Right hindlimb (tissue), 1 donor: ENCODE results near the gene RAPGEF2.
"Not testable (repeated sequence)": the region's sequence is repeated elsewhere in the genome, so short reads cannot be mapped to it uniquely, and the experiment has no call there.

Experiments
- DNase-seq: peaks from one replicate; pipeline ENCODE4 v3.0.0-alpha.2; 2018

RAPGEF2 gene

GRCh38 chr4:159098482-159099127, 4.3 kb upstream of the RAPGEF2 start:
- DNase-seq: no peak

GRCh38 chr4:159101988-159102621, 774 bp upstream of the RAPGEF2 start:
- no peak for DNase-seq

GRCh38 chr4:159103384-159103990, 608 bp downstream of the RAPGEF2 start:
- peak; percentile 68 for DNase-seq

- DNase-seq: no peak
Measured at GRCh38 chr4:159104694-159105414, 2.0 kb downstream of the RAPGEF2 start.

- peak; percentile 26 for DNase-seq
Measured at GRCh38 chr4:159105761-159106243, 2.9 kb downstream of the RAPGEF2 start.

- DNase-seq: no peak
Measured at GRCh38 chr4:159106636-159107035, 3.8 kb downstream of the RAPGEF2 start.

- DNase-seq: no peak
Measured at GRCh38 chr4:159107203-159107925, 4.5 kb downstream of the RAPGEF2 start.

- DNase-seq: no peak
Measured at GRCh38 chr4:159108124-159108523, 5.2 kb downstream of the RAPGEF2 start.

GRCh38 chr4:159110961-159111360, 8.1 kb downstream of the RAPGEF2 start:
- DNase-seq: no peak

- DNase-seq: no peak
Measured at GRCh38 chr4:159111416-159111815, 8.5 kb downstream of the RAPGEF2 start.

GRCh38 chr4:159113366-159113765, 10.5 kb downstream of the RAPGEF2 start:
- DNase-seq: not testable (repeated sequence)

- DNase-seq: not testable (repeated sequence)
Measured at GRCh38 chr4:159116098-159116497, 13.2 kb downstream of the RAPGEF2 start.

GRCh38 chr4:159116693-159117092, 13.8 kb downstream of the RAPGEF2 start:
- not testable (repeated sequence) for DNase-seq

GRCh38 chr4:159117564-159117963, 14.7 kb downstream of the RAPGEF2 start:
- DNase-seq: no peak

GRCh38 chr4:159117968-159118367, 15.1 kb downstream of the RAPGEF2 start:
- no peak for DNase-seq

- DNase-seq: no peak
Measured at GRCh38 chr4:159121371-159121770, 18.5 kb downstream of the RAPGEF2 start.

GRCh38 chr4:159126716-159127115, 23.8 kb downstream of the RAPGEF2 start:
- no peak for DNase-seq

GRCh38 chr4:159127745-159128518, 25.1 kb downstream of the RAPGEF2 start:
- no peak for DNase-seq

GRCh38 chr4:159129814-159130550, 27.1 kb downstream of the RAPGEF2 start:
- DNase-seq: no peak

GRCh38 chr4:159131564-159131963, 28.7 kb downstream of the RAPGEF2 start:
- no peak for DNase-seq

GRCh38 chr4:159134429-159134828, 31.6 kb downstream of the RAPGEF2 start:
- no peak for DNase-seq
